ENCODE data around the gene CLIP1.

DNA sequence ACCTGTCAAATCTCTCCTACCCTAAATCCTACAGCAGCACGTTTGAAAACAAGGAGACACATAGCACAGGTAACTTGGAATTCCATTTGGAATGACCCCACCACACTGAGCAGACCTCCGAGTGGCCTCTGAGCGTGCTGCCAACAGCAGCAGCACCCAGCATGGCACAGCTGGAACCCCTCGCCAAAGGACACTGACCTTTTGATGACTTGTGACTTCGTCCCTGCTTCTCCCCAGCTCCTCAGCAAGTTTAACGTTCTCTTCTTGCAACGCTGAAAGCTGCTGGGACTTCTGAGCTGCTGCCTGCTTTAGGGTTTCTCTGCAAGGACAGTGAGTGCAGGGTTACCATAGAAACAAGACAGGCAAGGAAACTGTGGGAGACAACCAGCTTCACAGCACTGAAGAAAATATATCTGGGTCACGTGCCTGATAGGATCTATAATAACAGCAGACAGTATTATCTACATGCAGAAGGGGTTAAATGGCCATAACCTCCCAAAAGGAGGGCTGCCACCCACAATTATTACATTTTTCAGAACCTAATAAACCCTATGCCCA is 112.8 kb downstream of the CLIP1 start:
- TF ChIP-seq, protein P1, sequence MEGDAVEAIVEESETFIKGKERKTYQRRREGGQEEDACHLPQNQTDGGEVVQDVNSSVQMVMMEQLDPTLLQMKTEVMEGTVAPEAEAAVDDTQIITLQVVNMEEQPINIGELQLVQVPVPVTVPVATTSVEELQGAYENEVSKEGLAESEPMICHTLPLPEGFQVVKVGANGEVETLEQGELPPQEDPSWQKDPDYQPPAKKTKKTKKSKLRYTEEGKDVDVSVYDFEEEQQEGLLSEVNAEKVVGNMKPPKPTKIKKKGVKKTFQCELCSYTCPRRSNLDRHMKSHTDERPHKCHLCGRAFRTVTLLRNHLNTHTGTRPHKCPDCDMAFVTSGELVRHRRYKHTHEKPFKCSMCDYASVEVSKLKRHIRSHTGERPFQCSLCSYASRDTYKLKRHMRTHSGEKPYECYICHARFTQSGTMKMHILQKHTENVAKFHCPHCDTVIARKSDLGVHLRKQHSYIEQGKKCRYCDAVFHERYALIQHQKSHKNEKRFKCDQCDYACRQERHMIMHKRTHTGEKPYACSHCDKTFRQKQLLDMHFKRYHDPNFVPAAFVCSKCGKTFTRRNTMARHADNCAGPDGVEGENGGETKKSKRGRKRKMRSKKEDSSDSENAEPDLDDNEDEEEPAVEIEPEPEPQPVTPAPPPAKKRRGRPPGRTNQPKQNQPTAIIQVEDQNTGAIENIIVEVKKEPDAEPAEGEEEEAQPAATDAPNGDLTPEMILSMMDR (IDR thresholded peaks at IDR 0.05): no peak
- TF ChIP-seq EZH2phosphoT487 (IDR thresholded peaks at IDR 0.05): no peak

Measured in neural progenitor cell (in vitro differentiated cells).